ENCODE data around the gene NBEAL2. TPM values are rescaled to one million over a fixed set of nuclear protein-coding genes. Genes with fewer than 3 reads are reported as not detected.

NBEAL2 gene
- total and polyA plus RNA-seq, 5 donors from 2014 or later: 4.7 to 429 (median 10.1) TPM

- Mint-ChIP-seq H3K27ac (no peak overlapping the region), H3K27me3 (no peaks in the 10 kb centered on the region), H3K4me3 (no peak overlapping the region), H3K4me1 (peaks cover 0 to 8% (median 2%) of the 10 kb centered on the region in 4 donors), H3K9me3 (no peaks in the 10 kb centered on the region), H3K36me3 (peaks cover 34% of the 10 kb centered on the region)
- H3K36me3 ChIP-seq (ENCODE audit: control insufficient read depth, insufficient read depth, low read length): peaks cover 95% of the 10 kb centered on the region
- no peak overlapping the region for H3K4me3 ChIP-seq (ENCODE audit: low read depth, low read length)
- no peak overlapping the region for H3K27ac ChIP-seq (ENCODE audit: insufficient read depth, low read length, poor library complexity, severe bottlenecking)
- H3K4me1 ChIP-seq (ENCODE audit: control insufficient read depth, insufficient read depth, low read length, poor library complexity, severe bottlenecking): no peaks in the 10 kb centered on the region
- DNase-seq: no peak
- no peaks in the 10 kb centered on the region for H3K27me3 ChIP-seq (ENCODE audit: control insufficient read depth, insufficient read depth, low read length)
- no peaks in the 10 kb centered on the region for H3K9me3 ChIP-seq (ENCODE audit: control insufficient read depth in 2 of 2, low read length in 2 of 2)
- ATAC-seq (ENCODE audit: low read depth in 2 of 2): no peak
These were observed 22.9 kb downstream of the NBEAL2 start for GRCh38 chr3:47002171-47003055.

DNA sequence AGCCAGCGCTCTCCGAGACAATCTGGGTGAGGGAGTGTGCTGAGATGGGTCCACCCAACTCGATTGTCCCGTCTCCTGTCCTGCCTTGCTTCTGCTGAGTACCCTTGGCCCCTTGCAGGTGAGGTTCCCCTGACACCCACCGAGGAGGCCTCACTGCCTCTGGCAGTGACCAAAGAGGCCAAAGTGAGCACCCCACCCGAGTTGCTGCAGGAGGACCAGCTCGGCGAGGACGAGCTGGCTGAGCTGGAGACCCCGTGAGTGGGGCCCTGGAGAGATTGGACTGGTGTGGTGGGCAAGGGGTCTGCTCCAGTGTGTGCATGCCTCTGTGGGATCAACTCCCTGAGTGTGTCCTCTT is 23.6 kb downstream of the NBEAL2 start:
- Mint-ChIP-seq H3K9me3 (no peaks in the 10 kb centered on the region), H3K27me3 (no peaks in the 10 kb centered on the region), H3K36me3 (peaks cover 34% of the 10 kb centered on the region), H3K4me1 (peaks cover 0 to 8% (median 1%) of the 10 kb centered on the region in 4 donors), H3K27ac (no peak overlapping the region), H3K4me3 (no peak overlapping the region)
- H3K27me3 ChIP-seq (ENCODE audit: control insufficient read depth, insufficient read depth, low read length): no peaks in the 10 kb centered on the region
- ATAC-seq (ENCODE audit: low read depth in 2 of 2) (no peak), DNase-seq (no peak)
- no peaks in the 10 kb centered on the region for H3K9me3 ChIP-seq (ENCODE audit: control insufficient read depth in 2 of 2, low read length in 2 of 2)
- no peaks in the 10 kb centered on the region for H3K4me1 ChIP-seq (ENCODE audit: control insufficient read depth, insufficient read depth, low read length, poor library complexity, severe bottlenecking)
- peaks cover 93% of the 10 kb centered on the region for H3K36me3 ChIP-seq (ENCODE audit: control insufficient read depth, insufficient read depth, low read length)
- H3K27ac ChIP-seq (ENCODE audit: insufficient read depth, low read length, poor library complexity, severe bottlenecking): no peak overlapping the region
- no peak overlapping the region for H3K4me3 ChIP-seq (ENCODE audit: low read depth, low read length)

DNA sequence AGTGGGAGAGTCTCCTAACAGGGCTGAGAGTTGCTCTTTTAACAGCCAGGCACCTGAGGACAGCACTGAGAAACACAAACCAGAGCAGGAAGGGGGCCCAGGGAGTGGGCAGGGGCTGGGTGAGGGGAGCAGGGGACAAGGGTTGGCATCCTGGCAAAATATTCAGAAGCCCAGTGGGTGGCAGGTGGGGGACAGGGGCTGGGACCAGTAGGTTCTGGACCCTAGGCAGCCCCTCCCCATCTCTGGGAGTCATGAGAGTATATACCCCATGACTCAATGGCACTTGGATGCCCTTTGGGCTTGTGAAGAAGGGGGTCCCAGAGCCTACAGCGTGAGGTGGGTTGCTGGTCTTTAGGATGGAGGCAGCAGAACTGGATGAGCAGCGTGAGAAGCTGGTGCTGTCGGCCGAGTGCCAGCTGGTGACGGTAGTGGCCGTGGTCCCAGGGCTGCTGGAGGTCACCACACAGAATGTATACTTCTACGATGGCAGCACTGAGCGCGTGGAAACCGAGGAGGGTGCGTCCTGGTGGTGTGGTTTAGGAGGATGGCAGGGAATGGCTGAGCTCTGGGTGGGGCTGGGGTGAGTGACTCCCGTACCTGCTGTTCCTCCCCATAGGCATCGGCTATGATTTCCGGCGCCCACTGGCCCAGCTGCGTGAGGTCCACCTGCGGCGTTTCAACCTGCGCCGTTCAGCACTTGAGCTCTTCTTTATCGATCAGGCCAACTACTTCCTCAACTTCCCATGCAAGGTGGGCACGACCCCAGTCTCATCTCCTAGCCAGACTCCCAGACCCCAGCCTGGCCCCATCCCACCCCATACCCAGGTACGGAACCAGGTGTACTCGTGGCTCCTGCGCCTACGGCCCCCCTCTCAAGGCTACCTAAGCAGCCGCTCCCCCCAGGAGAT is 24.2 kb downstream of the NBEAL2 start:
- no peak overlapping the region for H3K27ac Mint-ChIP-seq
- DNase-seq (no peak), ATAC-seq (ENCODE audit: low read depth in 2 of 2) (no peak)
- no peak overlapping the region for H3K4me3 Mint-ChIP-seq
- H3K9me3 Mint-ChIP-seq: no peaks in the 10 kb centered on the region
- Histone ChIP-seq H3K9me3 (ENCODE audit: control insufficient read depth in 2 of 2, low read length in 2 of 2) (no peaks in the 10 kb centered on the region), H3K27me3 (ENCODE audit: control insufficient read depth, insufficient read depth, low read length) (no peaks in the 10 kb centered on the region), H3K27ac (ENCODE audit: insufficient read depth, low read length, poor library complexity, severe bottlenecking) (no peak overlapping the region), H3K4me1 (ENCODE audit: control insufficient read depth, insufficient read depth, low read length, poor library complexity, severe bottlenecking) (peaks cover 4% of the 10 kb centered on the region), H3K36me3 (ENCODE audit: control insufficient read depth, insufficient read depth, low read length) (peaks cover 88% of the 10 kb centered on the region), H3K4me3 (ENCODE audit: low read depth, low read length) (no peak overlapping the region)
- peaks cover 0 to 6% (median 3%) of the 10 kb centered on the region in 4 donors for H3K4me1 Mint-ChIP-seq
- H3K27me3 Mint-ChIP-seq: no peaks in the 10 kb centered on the region
- H3K36me3 Mint-ChIP-seq: peaks cover 28% of the 10 kb centered on the region

DNA sequence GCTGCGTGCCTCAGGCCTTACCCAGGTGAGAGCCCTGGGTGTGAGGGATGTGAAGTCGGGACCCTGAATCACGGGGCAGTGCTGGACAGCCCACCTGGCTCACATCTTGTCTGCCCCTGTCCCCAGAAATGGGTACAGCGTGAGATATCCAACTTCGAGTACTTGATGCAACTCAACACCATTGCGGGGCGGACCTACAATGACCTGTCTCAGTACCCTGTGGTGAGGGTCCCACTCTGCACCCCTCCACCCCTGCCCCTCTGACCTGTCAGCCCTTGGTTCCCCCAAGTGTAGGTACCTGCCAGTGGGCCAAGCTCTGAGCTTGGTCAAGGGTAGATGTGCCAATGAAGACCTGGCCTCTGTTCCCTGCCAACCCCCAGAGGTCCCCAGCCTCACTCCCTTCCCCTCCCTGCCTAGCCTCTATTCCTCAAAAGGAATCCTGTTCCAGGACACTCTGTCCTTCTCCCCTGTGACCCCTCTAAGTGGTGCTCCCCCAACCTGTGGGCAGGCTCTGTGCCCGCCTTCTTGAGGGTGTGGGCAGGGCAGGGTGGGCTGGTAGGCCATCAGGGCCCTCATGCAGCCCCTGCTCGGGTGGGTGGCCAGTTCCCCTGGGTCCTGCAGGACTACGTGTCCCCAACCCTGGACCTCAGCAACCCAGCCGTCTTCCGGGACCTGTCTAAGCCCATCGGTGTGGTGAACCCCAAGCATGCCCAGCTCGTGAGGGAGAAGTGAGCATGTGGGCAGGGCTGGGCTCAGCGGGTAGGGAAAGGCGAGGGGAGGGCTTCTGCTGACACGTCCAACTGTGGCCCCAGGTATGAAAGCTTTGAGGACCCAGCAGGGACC is 25.1 kb downstream of the NBEAL2 start:
- H3K4me3 Mint-ChIP-seq: no peak overlapping the region
- Histone ChIP-seq H3K4me3 (ENCODE audit: low read depth, low read length) (no peak overlapping the region), H3K27me3 (ENCODE audit: control insufficient read depth, insufficient read depth, low read length) (no peaks in the 10 kb centered on the region), H3K36me3 (ENCODE audit: control insufficient read depth, insufficient read depth, low read length) (peaks cover 79% of the 10 kb centered on the region), H3K9me3 (ENCODE audit: control insufficient read depth in 2 of 2, low read length in 2 of 2) (no peaks in the 10 kb centered on the region), H3K4me1 (ENCODE audit: control insufficient read depth, insufficient read depth, low read length, poor library complexity, severe bottlenecking) (peaks cover 9% of the 10 kb centered on the region), H3K27ac (ENCODE audit: insufficient read depth, low read length, poor library complexity, severe bottlenecking) (no peak overlapping the region)
- H3K9me3 Mint-ChIP-seq: no peaks in the 10 kb centered on the region
- no peaks in the 10 kb centered on the region for H3K27me3 Mint-ChIP-seq
- DNase-seq (no peak), ATAC-seq (ENCODE audit: low read depth in 2 of 2) (no peak)
- no peak overlapping the region for H3K27ac Mint-ChIP-seq
- peaks cover 0 to 6% (median 3%) of the 10 kb centered on the region in 4 donors for H3K4me1 Mint-ChIP-seq
- H3K36me3 Mint-ChIP-seq: peaks cover 28% of the 10 kb centered on the region

DNA sequence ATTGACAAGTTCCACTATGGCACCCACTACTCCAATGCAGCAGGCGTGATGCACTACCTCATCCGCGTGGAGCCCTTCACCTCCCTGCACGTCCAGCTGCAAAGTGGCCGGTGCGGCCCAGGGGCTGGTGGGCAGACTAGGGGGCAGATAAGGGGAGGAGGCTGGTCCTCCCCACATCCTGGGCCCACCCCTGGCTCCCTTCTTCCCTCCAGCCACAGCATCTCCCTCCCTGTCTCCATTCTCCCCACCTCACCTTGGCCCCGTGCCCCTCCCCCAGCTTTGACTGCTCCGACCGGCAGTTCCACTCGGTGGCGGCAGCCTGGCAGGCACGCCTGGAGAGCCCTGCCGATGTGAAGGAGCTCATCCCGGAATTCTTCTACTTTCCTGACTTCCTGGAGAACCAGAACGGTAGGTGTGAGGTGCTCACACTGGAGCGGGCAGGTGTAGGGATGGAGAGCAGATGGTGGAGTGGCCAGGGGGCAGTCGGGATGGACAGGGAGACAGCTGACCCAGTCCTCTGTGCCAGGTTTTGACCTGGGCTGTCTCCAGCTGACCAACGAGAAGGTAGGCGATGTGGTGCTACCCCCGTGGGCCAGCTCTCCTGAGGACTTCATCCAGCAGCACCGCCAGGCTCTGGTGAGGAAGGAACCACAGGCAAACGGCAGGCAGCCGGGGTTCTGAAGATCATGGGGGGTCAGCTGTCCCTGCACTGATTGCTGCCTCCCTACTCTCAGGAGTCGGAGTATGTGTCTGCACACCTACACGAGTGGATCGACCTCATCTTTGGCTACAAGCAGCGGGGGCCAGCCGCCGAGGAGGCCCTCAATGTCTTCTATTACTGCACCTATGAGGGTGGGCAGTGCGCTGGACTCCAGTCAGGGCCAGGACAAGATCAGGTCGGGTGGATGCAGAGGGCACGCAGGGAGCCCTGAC is 26.0 kb downstream of the NBEAL2 start:
- Mint-ChIP-seq H3K9me3 (no peaks in the 10 kb centered on the region), H3K36me3 (peaks cover 25% of the 10 kb centered on the region), H3K4me1 (peaks cover 0 to 10% (median 3%) of the 10 kb centered on the region in 4 donors), H3K4me3 (peak overlapping the region in 1 of 4 donors; percentile 2), H3K27me3 (no peaks in the 10 kb centered on the region), H3K27ac (peak overlapping the region in 1 of 3 donors; percentile 69)
- Histone ChIP-seq H3K9me3 (ENCODE audit: control insufficient read depth in 2 of 2, low read length in 2 of 2) (no peaks in the 10 kb centered on the region), H3K4me1 (ENCODE audit: control insufficient read depth, insufficient read depth, low read length, poor library complexity, severe bottlenecking) (peaks cover 13% of the 10 kb centered on the region), H3K27me3 (ENCODE audit: control insufficient read depth, insufficient read depth, low read length) (no peaks in the 10 kb centered on the region), H3K4me3 (ENCODE audit: low read depth, low read length) (no peak overlapping the region), H3K27ac (ENCODE audit: insufficient read depth, low read length, poor library complexity, severe bottlenecking) (no peak overlapping the region), H3K36me3 (ENCODE audit: control insufficient read depth, insufficient read depth, low read length) (peaks cover 70% of the 10 kb centered on the region)
- ATAC-seq (ENCODE audit: low read depth in 2 of 2) (no peak), DNase-seq (no peak)

- peaks cover 63% of the 10 kb centered on the region for H3K36me3 ChIP-seq (ENCODE audit: control insufficient read depth, insufficient read depth, low read length)
- Mint-ChIP-seq H3K4me1 (peaks cover 0 to 16% (median 4%) of the 10 kb centered on the region in 4 donors), H3K9me3 (no peaks in the 10 kb centered on the region), H3K36me3 (peaks cover 25% of the 10 kb centered on the region), H3K4me3 (peak overlapping the region in 1 of 4 donors; percentile 47), H3K27ac (peak overlapping the region in 1 of 3 donors; percentile 69), H3K27me3 (no peaks in the 10 kb centered on the region)
- no peak for DNase-seq
- H3K27me3 ChIP-seq (ENCODE audit: control insufficient read depth, insufficient read depth, low read length): no peaks in the 10 kb centered on the region
- no peak overlapping the region for H3K4me3 ChIP-seq (ENCODE audit: low read depth, low read length)
- ATAC-seq (ENCODE audit: low read depth in 2 of 2): no peak
- H3K4me1 ChIP-seq (ENCODE audit: control insufficient read depth, insufficient read depth, low read length, poor library complexity, severe bottlenecking): peaks cover 13% of the 10 kb centered on the region
- H3K27ac ChIP-seq (ENCODE audit: insufficient read depth, low read length, poor library complexity, severe bottlenecking): no peak overlapping the region
- no peaks in the 10 kb centered on the region for H3K9me3 ChIP-seq (ENCODE audit: control insufficient read depth in 2 of 2, low read length in 2 of 2)
These were observed 26.7 kb downstream of the NBEAL2 start for GRCh38 chr3:47006145-47006651.

All from CD4-positive, CD25-positive, alpha-beta regulatory T cell (primary cell).